MM.1S (cell line): ENCODE measurements around the gene PDIK1L.

Source experiments
- DNase-seq: peaks from one replicate; pipeline ENCODE4 v3.0.0-alpha.2; 2015
- H2AFZ ChIP-seq: fragments of 300-600 bp; sonication (generic); 2 replicates; pipeline ENCODE4 v1.6.0; 2016; ENCODE audit warnings: antibody characterized with exemption, low read length
- H3F3A ChIP-seq: fragments of 300-600 bp; sonication (generic); 2 replicates; pipeline ENCODE4 v1.6.1; 2016; ENCODE audit warnings: mild to moderate bottlenecking, antibody characterized with exemption, low read length, moderate library complexity, mixed read lengths; ENCODE audit not compliant: insufficient read depth
- H3K27ac ChIP-seq: fragments of 300-600 bp; sonication (generic); 2 replicates; pipeline ENCODE4 v1.5.1; 2016; ENCODE audit warnings: mild to moderate bottlenecking, low read length
- H3K27me3 ChIP-seq: fragments of 300-600 bp; sonication (generic); replicated peaks from 2 replicates; pipeline ENCODE4 v1.6.0; 2016; ENCODE audit warnings: low read length; ENCODE audit not compliant: insufficient read depth
- H3K36me3 ChIP-seq: fragments of 300-600 bp; sonication (generic); replicated peaks from 2 replicates; pipeline ENCODE4 v1.6.1; 2016; ENCODE audit warnings: mild to moderate bottlenecking, low read length, mixed read lengths; ENCODE audit not compliant: insufficient read depth
- H3K4me1 ChIP-seq: fragments of 300-600 bp; sonication (generic); 2 replicates; pipeline ENCODE4 v1.6.1; 2016; ENCODE audit warnings: low read length, mixed read lengths
- H3K4me2 ChIP-seq: fragments of 300-600 bp; sonication (generic); 2 replicates; pipeline ENCODE4 v1.6.0; 2016; ENCODE audit warnings: low read depth, low read length
- H3K4me3 ChIP-seq: fragments of 300-600 bp; sonication (generic); 2 replicates; pipeline ENCODE4 v1.5.1; 2016; ENCODE audit warnings: low read length, mixed read lengths
- H3K79me2 ChIP-seq: fragments of 300-600 bp; sonication (generic); 2 replicates; pipeline ENCODE4 v1.6.1; 2016; ENCODE audit warnings: mixed run types, low read length, mixed read lengths
- H3K9ac ChIP-seq: fragments of 300-600 bp; sonication (generic); 2 replicates; pipeline ENCODE4 v1.6.1; 2016; ENCODE audit warnings: low read length, mixed read lengths
- H3K9me2 ChIP-seq: fragments of 300-600 bp; sonication (generic); replicated peaks from 2 replicates; pipeline ENCODE4 v1.6.1; 2016; ENCODE audit warnings: mild to moderate bottlenecking, low read length, mixed read lengths; ENCODE audit not compliant: insufficient read depth
- H3K9me3 ChIP-seq: fragments of 300-600 bp; sonication (generic); replicated peaks from 2 replicates; pipeline ENCODE4 v1.6.1; 2016; ENCODE audit warnings: mild to moderate bottlenecking, low read length, mixed read lengths; ENCODE audit not compliant: insufficient read depth
- H4K20me1 ChIP-seq: fragments of 300-600 bp; sonication (generic); 2 replicates; pipeline ENCODE4 v1.6.1; 2016; ENCODE audit warnings: mild to moderate bottlenecking, low read length, moderate library complexity, mixed read lengths; ENCODE audit not compliant: insufficient read depth
- EZH2 ChIP-seq: fragments of 300-600 bp; sonication (generic); optimal IDR thresholded peaks from 2 replicates; pipeline ENCODE3; 2017; ENCODE audit warnings: low read depth, mild to moderate bottlenecking, antibody characterized with exemption, low read length, mixed read lengths
- EZH2phosphoT487 ChIP-seq: fragments of 300-600 bp; sonication (generic); IDR thresholded peaks from 2 replicates; pipeline ENCODE4 v1.6.1; 2018; ENCODE audit warnings: antibody characterized with exemption, low read length
- TF ChIP-seq, protein P1 (sequence below): fragments of 300-600 bp; sonication (generic); IDR thresholded peaks from 2 replicates; pipeline ENCODE4 v1.5.1; 2016; ENCODE audit warnings: antibody characterized with exemption, low read length, mixed read lengths

Gene PDIK1L

DNA sequence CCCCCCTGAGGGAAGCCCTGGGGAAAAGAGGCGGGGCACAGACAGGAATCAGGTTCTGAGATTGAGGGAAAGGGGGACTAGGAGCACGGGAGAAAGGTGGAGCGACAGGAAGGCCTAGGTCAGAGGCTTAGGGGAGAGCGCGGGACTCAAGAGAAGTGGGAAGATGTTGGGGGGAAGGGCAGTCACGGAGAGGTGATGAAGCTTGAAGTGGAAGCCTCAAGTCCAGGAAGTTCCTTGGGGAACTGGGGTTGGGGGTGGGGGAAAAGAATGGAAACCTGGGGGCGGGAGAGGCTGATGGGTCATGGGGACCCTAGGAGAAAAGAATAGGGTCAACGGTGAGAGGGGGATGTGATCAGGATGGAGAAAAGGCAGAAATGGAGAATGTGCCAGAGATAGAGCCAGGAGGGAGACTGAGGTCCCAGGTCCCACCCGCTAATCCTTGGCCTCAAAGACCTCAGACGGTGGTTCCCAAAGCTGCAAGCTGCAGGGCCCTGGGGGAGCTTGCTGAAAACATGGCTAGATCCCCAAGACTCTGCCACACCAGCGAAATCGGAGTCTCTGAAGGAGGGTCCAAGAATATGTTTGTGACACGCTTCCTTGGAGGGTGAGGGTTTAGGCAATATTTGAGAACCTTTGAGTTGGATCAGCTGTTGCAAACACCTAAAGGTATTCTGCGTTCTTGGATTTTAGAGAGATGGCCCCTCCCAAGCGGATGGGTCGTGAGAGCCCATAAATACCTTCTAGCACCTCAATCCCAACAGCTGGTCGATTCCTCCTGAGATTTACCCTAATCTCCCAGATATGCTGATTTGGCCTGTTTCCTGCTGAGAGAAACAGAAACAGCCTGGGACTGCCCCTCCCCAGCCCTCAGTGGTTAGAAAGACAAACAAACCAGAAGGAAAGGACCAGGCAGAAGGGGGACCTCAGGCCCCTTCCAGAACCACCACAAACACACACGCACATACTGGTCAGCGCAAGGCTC, 53.5 kb downstream of the PDIK1L start:
- no peak for DNase-seq
- Histone ChIP-seq H3K36me3 (no peaks in the 10 kb centered on the region), H3F3A (no peaks in the 10 kb centered on the region), H3K4me2 (peak overlapping the region; percentile 98; the same call in 1 of the 2 replicates), H3K4me1 (peaks cover 10% of the 10 kb centered on the region), H2AFZ (no peak overlapping the region; the same call in 1 of the 2 replicates), H3K9ac (no peak overlapping the region), H3K4me3 (no peak overlapping the region), H3K9me3 (no peaks in the 10 kb centered on the region), H3K27ac (no peak overlapping the region), H3K27me3 (peaks cover 27% of the 10 kb centered on the region), H3K79me2 (peaks cover 4% of the 10 kb centered on the region), H3K9me2 (no peaks in the 10 kb centered on the region), H4K20me1 (no peaks in the 10 kb centered on the region)
- TF ChIP-seq EZH2phosphoT487: no peak

- H3K9me3 ChIP-seq: no peaks in the 10 kb centered on the region
- H3K4me2 ChIP-seq: no peak overlapping the region
- no peak overlapping the region for H3K27ac ChIP-seq
- H3K36me3 ChIP-seq: no peaks in the 10 kb centered on the region
- H3K9ac ChIP-seq: no peak overlapping the region
- H3K79me2 ChIP-seq: peaks cover 14% of the 10 kb centered on the region
- H4K20me1 ChIP-seq: no peaks in the 10 kb centered on the region
- peaks cover 18% of the 10 kb centered on the region for H3K27me3 ChIP-seq
- no peaks in the 10 kb centered on the region for H3F3A ChIP-seq
- TF ChIP-seq EZH2: no peak
- TF ChIP-seq EZH2phosphoT487: no peak
- TF ChIP-seq, protein P1, sequence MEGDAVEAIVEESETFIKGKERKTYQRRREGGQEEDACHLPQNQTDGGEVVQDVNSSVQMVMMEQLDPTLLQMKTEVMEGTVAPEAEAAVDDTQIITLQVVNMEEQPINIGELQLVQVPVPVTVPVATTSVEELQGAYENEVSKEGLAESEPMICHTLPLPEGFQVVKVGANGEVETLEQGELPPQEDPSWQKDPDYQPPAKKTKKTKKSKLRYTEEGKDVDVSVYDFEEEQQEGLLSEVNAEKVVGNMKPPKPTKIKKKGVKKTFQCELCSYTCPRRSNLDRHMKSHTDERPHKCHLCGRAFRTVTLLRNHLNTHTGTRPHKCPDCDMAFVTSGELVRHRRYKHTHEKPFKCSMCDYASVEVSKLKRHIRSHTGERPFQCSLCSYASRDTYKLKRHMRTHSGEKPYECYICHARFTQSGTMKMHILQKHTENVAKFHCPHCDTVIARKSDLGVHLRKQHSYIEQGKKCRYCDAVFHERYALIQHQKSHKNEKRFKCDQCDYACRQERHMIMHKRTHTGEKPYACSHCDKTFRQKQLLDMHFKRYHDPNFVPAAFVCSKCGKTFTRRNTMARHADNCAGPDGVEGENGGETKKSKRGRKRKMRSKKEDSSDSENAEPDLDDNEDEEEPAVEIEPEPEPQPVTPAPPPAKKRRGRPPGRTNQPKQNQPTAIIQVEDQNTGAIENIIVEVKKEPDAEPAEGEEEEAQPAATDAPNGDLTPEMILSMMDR: no peak
- no peak overlapping the region for H2AFZ ChIP-seq
- no peak for DNase-seq
- H3K4me1 ChIP-seq: peaks cover 6% of the 10 kb centered on the region; the same call in 1 of the 2 replicates
- no peak overlapping the region for H3K4me3 ChIP-seq
- no peaks in the 10 kb centered on the region for H3K9me2 ChIP-seq
Observed at GRCh38 chr1:26166719-26167281, 55.2 kb downstream of the PDIK1L start.

GRCh38 chr1:26168410-26169197, 57.0 kb downstream of the PDIK1L start, which contains the start of gene C1orf232:
TSS of gene C1orf232 (minus strand) at chr1:26168963. CDS start at chr1:26168499, 464 bp downstream.
- H3K27ac ChIP-seq: peak within 1 kb of the TSS; percentile 30; the same call in 1 of the 2 replicates
- H3K27me3 ChIP-seq: peaks cover 3% of the 10 kb centered on the region; the same call in 1 of the 2 replicates
- H3K4me1 ChIP-seq: peaks cover 6% of the 10 kb centered on the region; the same call in 1 of the 2 replicates
- no peaks in the 10 kb centered on the region for H3K36me3 ChIP-seq
- H3K4me3 ChIP-seq: peak within 1 kb of the TSS; percentile 90
- H2AFZ ChIP-seq: peak within 1 kb of the TSS; percentile 94
- H3K9me3 ChIP-seq: no peaks in the 10 kb centered on the region
- peak within 1 kb of the TSS; percentile 94 for H3K4me2 ChIP-seq
- peaks cover 14% of the 10 kb centered on the region for H3K79me2 ChIP-seq
- TF ChIP-seq EZH2: no peak
- TF ChIP-seq, protein P1: no peak
- no peak for TF ChIP-seq EZH2phosphoT487
- H4K20me1 ChIP-seq: no peaks in the 10 kb centered on the region
- peak within 1 kb of the TSS; percentile 90 for H3K9ac ChIP-seq
- DNase-seq: no peak
- H3F3A ChIP-seq: no peaks in the 10 kb centered on the region
- H3K9me2 ChIP-seq: no peaks in the 10 kb centered on the region
